Measurements from ENCODE around the gene H2BK1.

Gene H2BK1

GRCh38 chr7:151244841-151245346, 34.6 kb upstream of the H2BK1 start:
- DNase-seq, result peak; percentile 49

GRCh38 chr7:151244196-151244840, 34.0 kb upstream of the H2BK1 start:
- DNase-seq, result peak; percentile 27

GRCh38 chr7:151243408-151244195, 33.3 kb upstream of the H2BK1 start:
- peak; percentile 77 for DNase-seq

DNA sequence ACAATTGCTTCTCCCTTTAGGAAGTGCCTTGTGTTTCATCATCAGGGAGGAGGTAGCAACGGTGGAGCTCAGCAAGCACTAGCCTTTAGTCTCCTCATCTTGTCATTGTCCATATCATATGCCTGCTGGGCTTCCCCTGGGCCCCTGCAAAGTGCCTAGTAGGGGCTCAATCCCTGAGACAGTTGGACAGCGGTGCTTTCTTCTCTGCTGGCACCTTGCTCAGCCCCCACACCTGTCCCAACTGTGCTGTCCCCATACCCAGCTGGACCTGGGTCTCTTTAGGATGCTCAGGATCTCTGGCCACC, 32.7 kb upstream of the H2BK1 start:
- DNase-seq, result no peak

DNA sequence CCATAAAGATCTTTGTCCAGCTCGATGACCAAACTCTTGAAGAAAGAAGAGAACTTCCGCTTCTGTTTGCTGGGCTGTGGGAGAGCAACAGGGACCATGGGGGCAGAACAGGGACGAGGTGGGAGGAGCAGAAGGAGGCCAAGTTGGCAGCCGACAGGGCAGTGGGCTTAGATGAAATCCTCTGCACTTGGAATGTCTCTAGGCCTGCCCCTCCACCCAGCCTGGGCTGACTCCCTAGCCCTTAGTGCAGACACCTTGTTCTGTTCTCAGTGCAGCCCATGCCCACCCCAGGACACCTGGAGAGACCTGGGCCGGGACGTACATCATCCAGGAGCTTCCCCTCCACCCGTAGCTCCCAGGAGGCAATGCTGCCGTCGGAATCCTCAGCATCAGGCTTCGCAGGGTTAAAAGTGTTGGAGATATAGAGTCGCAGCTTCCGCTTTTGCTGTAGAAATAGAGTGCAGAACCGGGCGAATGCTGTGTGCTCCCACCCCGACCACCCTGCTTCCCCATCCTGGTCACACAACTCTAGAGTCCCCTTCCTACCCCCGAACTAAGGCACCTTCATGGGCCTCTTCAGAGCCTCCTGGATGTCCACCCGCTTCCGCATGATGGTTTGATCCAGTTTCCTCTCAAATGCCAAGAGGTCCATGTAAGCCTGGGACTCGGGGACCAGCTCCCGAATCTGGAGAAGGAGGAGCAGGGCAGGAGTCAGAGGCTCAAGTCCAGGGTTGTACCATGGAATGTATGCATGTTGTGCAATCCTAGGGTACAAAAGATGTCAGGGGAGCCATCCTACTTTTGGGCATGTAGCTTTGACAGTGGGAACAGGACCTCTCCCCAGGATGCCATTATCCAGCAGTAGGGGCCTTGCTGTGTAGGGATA, 32.1 kb upstream of the H2BK1 start:
- DNase-seq, result no peak

DNA sequence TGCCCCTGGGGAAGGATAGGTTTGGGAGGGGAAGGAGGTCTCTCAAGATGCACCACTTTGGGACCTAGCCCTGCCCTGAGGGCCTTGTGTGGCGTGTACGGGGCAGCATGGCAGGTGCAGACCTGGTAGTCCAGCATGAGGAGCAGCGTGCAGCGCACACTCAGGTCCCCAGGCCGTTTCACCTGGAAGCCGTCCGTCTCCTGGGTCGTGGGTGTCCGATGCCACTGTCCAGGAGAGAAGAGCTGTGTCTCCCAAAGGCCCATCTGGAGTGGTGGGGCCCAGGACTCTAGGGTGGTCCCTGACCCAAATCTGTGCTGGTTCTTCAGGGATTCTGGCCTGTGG, 31.4 kb upstream of the H2BK1 start:
- DNase-seq, result no peak

DNA sequence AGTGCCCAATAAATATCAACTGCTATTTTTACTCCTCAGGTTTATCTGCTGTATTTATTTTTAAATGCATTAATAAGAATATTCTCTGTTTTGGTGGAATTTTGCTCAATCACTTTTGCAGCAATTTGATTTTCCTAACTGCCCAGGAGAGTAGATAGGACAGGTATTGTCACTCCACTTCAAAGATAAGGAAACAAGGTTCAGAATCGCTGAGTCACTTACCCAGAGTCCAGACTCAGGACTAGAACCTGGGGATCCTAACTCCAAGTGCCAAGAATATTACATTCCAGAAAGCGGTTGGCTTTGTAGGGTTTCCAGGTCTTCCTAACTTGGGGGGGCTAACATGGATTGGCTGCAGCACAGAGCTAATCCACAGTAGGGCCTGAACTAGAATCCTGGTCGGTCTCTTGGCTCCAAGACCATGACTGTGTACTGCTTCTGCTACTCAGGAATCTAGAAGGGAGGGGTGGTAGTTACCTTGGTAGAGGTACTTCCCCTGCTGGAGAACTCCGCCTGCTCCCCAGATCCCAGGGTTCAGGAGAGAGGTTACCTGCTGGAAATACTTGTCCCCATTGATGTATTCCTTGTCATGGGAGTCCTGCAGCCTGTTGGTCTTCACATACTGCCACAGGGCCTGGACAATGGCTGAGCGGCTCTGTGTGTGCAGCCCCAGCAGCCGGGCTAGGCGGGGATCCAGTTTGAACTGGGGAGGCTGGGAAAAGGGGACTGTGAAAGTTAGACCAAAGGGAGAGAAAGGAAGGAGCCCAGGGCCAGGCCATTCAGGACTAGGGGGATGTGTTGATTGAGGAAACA, 30.9 kb upstream of the H2BK1 start:
- no peak for DNase-seq

DNA sequence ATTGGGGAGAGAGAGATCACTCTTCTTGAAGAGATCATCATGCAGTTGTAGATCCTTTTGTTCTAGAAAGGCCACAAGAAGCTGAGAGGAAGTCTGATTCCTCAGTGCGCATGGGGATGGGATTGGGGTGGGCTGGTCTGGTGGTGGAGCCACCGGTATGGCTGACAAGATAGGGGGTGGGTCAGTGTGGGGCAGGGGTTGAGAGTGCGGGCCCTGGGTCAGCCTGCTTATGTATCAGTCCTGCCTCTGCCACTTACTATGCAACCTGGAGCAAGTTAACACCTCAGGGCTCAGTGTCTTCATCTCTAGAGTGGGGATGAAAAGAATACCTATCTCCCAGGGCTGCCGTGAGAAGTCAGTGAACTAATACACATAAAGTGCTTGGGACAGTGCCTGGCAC, 30.2 kb upstream of the H2BK1 start:
- DNase-seq, result no peak

DNA sequence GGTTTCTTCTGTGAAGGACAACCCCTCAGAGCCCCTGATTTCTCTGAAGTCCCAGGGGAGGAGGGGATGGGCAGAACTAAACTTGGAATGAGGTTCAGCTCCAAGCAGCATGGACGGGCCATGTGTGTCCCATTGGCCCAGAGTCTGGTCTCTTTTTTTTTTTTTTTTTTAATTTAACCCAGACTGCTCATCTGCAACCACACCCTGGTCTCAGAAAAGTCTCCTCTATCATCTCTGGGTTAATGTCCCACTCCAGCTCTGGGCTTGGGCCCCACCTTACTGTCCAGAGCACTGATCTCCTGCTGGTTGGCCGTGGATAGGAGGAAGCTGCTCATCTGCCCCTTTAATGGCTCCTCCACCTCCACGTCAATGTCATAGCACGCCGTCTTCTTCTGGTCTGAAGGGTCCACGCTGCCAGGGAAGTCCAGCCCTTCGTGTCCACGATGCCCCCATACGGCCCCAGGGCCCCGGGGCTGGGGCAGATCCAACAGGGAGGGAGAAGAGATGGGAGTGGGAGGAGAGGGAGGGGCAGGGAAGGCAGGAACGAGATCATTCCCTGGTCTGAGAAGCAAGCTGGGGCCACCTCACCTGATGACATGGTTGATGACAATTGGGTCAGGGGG, 29.7 kb upstream of the H2BK1 start:
- DNase-seq, result no peak

DNA sequence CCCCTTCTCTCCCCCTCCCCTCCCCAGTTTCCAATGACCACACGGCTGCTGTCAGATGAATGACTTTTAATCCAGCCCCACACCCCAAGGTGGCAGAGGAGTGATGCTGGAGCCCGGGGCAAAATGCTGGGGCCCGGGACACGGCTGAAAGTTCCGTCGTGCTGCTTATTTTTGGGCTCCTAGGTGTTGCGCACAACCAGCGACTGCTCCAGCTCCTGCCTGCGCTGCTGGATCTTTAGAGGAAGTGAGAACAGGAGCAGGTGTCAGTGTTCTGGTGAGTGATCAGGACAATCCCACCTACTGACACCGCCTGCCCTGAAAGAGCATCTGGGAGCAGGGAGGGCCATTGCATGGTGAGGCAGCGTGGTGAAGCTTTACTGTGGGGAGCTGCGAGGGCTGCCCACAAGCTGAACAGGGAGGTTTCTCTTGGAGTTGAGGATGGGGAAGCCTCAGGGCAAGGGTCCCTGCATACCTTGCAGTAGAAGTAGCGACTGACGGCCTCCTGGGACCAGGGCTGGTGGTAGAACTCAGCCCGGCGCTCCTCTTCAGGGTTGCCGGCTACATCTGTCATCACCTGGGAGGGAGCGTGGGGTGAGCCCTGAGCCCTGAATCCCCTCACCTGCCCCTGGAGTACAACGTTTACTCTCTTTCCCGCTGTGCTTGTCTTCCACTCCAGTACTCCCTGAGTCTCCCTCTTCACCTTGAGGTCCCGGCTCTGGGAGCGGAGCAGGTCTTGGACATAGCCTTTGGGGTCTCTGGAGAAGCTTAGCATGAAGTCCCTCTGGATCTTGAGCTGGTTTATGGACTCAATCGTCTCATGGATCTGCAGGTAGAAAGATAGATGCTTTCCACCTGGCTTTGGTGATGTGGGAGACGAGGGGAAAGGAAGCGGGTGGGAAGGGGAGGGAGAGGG, 28.9 kb upstream of the H2BK1 start:
- no peak for DNase-seq

GRCh38 chr7:151238190-151238810, 28.0 kb upstream of the H2BK1 start:
- DNase-seq, result no peak

GRCh38 chr7:151237244-151238189, 27.2 kb upstream of the H2BK1 start:
- no peak for DNase-seq

DNA sequence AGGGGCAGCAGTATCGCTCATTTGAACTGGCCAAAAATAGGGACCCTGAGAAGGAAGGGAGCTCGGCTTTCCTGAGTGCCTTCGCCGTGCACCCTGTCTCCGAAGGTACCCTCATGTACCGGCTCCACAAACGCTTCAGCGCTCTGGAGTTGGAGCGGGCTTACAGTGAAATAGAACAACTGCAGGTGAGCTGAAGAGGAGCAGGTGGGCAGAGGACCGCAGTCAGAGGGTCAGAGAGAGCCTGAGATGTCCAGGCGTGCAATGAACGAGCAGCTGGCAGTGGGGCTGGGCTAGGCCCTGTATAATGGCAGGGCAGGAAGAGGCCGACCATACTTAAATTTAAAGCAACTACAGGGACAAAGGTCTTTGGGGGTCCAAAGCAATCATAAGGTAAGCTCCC, 26.1 kb upstream of the H2BK1 start:
- DNase-seq, result no peak

GRCh38 chr7:151235091-151235787, 25.0 kb upstream of the H2BK1 start:
- DNase-seq, result no peak

- no peak for DNase-seq
Measured at GRCh38 chr7:151233804-151234203, 23.5 kb upstream of the H2BK1 start.

DNA sequence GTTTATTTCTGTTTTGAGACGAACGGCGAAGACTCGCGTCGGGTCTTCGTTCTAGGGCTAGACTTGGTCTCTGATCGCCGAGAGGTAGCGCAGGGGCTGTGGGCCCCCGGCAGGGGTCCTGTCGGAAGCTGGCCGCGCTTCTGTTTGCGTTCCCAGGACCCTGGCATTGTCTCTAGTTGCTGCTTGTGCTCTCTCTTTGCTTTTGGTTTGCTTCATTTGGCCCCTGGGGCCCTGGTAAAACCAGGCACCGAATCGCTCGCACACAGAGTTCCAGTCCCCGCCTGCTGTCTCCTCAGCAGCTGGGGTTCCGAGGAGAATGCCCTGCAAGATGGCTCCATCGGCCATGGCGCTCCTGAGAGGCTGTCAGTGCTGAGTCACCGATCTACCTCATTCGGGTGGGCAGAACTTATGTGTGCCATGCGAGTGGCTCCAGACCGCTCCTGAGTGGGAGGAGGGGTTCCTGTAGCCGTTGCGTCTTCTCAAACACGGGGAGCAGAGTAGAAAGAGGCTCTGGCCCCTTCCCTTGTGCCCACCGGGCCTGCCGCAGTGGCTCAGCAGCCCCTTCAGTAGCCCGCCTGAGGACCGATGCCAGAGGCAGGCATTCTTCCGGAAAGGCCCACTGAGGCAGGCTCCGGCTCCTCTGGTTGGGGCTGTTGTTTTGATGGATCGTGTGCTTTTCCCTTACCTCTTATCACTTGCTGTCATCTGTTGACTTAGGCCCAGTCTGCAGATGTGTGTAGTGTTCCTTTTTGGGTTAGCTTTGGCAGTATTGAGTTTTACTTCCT, 22.8 kb upstream of the H2BK1 start:
- peak; percentile 47 for DNase-seq

DNA sequence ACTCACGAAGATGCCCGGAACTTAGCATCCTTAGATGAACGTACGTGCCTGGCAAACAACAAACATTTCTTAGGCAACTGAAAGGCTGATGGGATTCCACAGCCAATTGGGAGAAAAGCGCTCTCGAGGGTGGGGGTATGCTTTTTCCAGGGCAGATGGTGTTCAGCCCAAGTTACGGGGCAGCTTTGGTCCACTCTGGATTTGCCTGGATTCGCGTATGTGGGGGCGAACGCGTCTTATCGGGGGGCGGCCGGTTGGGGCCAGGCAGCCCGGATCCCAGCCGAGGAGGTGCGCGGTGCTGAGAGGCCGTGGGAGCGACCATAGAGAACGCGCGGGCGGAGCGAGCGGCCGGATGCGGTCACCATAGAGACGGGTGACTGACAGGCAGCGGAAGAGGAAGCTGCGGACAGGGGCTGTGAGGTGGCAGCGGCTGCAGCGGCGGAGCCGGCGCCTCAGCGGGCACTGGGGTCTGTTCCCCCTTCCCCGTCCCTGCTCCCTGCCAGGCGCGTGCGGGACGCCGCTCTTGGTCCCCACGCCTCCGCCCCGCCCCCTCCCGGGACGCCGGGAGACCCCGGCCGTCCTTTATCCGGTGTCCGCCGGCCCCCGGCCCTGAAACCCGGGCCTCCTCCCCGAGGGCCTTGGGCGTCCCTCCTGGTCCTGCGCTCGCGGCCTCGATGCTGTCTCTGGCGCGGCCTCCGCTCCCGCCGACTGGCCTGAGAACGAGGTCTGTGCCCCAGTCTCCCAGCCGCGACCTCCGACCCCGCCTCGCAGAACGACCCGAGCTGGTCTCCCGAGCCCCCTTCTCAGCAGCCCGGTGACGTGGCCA, 22.0 kb upstream of the H2BK1 start, which contains the start of gene CHPF2:
Gene CHPF2, plus strand, starts transcription at position 393 of the 826 bp plus-strand sequence. CDS start 1,529 bp downstream, outside the sequence.
- peak; percentile 81 for DNase-seq
